ENCODE measurements around the gene ADCY9.

The ADCY9 gene

GRCh38 chr16:4032768-4033167 is 83.5 kb downstream of the ADCY9 start:
- no peak for DNase-seq (ENCODE audit: low read depth, low spot score)

GRCh38 chr16:4028144-4028543 is 88.1 kb downstream of the ADCY9 start:
- no peak for DNase-seq (ENCODE audit: low read depth, low spot score)

GRCh38 chr16:4026854-4027253 is 89.4 kb downstream of the ADCY9 start:
- no peak for DNase-seq (ENCODE audit: low read depth, low spot score)

- no peak for DNase-seq (ENCODE audit: low read depth, low spot score)
Measured at GRCh38 chr16:4025428-4025827, 90.8 kb downstream of the ADCY9 start.

- DNase-seq (ENCODE audit: low read depth, low spot score), result no peak
Measured at GRCh38 chr16:4021916-4022315, 94.3 kb downstream of the ADCY9 start.

GRCh38 chr16:4021070-4021779 is 95.0 kb downstream of the ADCY9 start:
- no peak for DNase-seq (ENCODE audit: low read depth, low spot score)

- no peak for DNase-seq (ENCODE audit: low read depth, low spot score)
Measured at GRCh38 chr16:4019371-4019791, 96.9 kb downstream of the ADCY9 start.

GRCh38 chr16:4018391-4018790 is 97.9 kb downstream of the ADCY9 start:
- no peak for DNase-seq (ENCODE audit: low read depth, low spot score)

GRCh38 chr16:4017807-4018206 is 98.4 kb downstream of the ADCY9 start:
- no peak for DNase-seq (ENCODE audit: low read depth, low spot score)

GRCh38 chr16:4016658-4017057 is 99.6 kb downstream of the ADCY9 start:
- no peak for DNase-seq (ENCODE audit: low read depth, low spot score)

- DNase-seq (ENCODE audit: low read depth, low spot score), result no peak
Measured at GRCh38 chr16:4016005-4016352, 100.3 kb downstream of the ADCY9 start.

- no peak for DNase-seq (ENCODE audit: low read depth, low spot score)
Measured at GRCh38 chr16:4015275-4016004, 100.8 kb downstream of the ADCY9 start.

- DNase-seq (ENCODE audit: low read depth, low spot score), result no peak
Measured at GRCh38 chr16:4011940-4012629, 104.2 kb downstream of the ADCY9 start.

- peak; percentile 62 for DNase-seq (ENCODE audit: low read depth, low spot score)
Measured at GRCh38 chr16:4011225-4011939, 104.9 kb downstream of the ADCY9 start.

GRCh38 chr16:4010225-4011158 is 105.8 kb downstream of the ADCY9 start:
- no peak for DNase-seq (ENCODE audit: low read depth, low spot score)

- DNase-seq (ENCODE audit: low read depth, low spot score), result no peak
Measured at GRCh38 chr16:4009177-4009576, 107.1 kb downstream of the ADCY9 start.

GRCh38 chr16:4008116-4008515 is 108.1 kb downstream of the ADCY9 start:
- DNase-seq (ENCODE audit: low read depth, low spot score), result no peak

GRCh38 chr16:4006397-4006999 is 109.7 kb downstream of the ADCY9 start:
- no peak for DNase-seq (ENCODE audit: low read depth, low spot score)

- DNase-seq (ENCODE audit: low read depth, low spot score), result no peak
Measured at GRCh38 chr16:4005731-4006130, 110.5 kb downstream of the ADCY9 start.

- DNase-seq (ENCODE audit: low read depth, low spot score), result no peak
Measured at GRCh38 chr16:4005281-4005680, 111.0 kb downstream of the ADCY9 start.

GRCh38 chr16:4004206-4004605 is 112.0 kb downstream of the ADCY9 start:
- no peak for DNase-seq (ENCODE audit: low read depth, low spot score)

All from brain pericyte (primary cell).